H1 (cell line): ENCODE data around the gene NECAB3. TPM values are rescaled to one million over a fixed set of nuclear protein-coding genes. Genes with fewer than 3 reads are reported as not detected.

Experiments used
- CTCF ChIP-seq, 3 experiments: IDR thresholded peaks; 1 replicate in 2 of 3; 2 replicates in 1 of 3; pipeline versions ENCODE4 v1.5.1 to v1.6.1; 2011; ENCODE audit warnings: low read length in 3 of 3, mild to moderate bottlenecking in 3 of 3, inconsistent platforms in 2 of 3, low read depth in 1 of 3, moderate library complexity in 1 of 3; ENCODE audit not compliant: insufficient read depth in 1 of 3; ENCODE audit errors: control extremely low read depth in 1 of 3
- POLR2A ChIP-seq, 2 experiments: IDR thresholded peaks; 1 replicate in 1 of 2; 2 replicates in 1 of 2; pipeline ENCODE4 v1.6.1; 2011; ENCODE audit warnings: low read depth in 2 of 2, low read length in 2 of 2, mild to moderate bottlenecking in 2 of 2; ENCODE audit errors: control extremely low read depth in 1 of 2
- POLR2AphosphoS5 ChIP-seq: IDR thresholded peaks from 2 replicates; pipeline ENCODE4 v1.6.1; 2011; ENCODE audit warnings: low read depth, low read length
- TCF12 ChIP-seq: IDR thresholded peaks from 2 replicates; pipeline ENCODE4 v1.6.1; 2011; ENCODE audit warnings: low read depth, mild to moderate bottlenecking, low read length
- polyA plus RNA-seq, 7 experiments: library from polyadenylated mRNA; depleted of rRNA in 3 of 7; stranded (reverse) in 5 of 7; unstranded in 2 of 7; fragments of >200 nt in 5 of 7; fragments of 200-250 nt in 2 of 7; gene quantifications; 1 replicate in 5 of 7; 2 replicates in 1 of 7; 4 replicates in 1 of 7; pipeline versions ENCODE4 v1.2.1 to v1.2.3, GENCODE V29; 2011 to 2013; ENCODE audit warnings: missing spikeins in 2 of 7, mixed read lengths in 2 of 7
- total RNA-seq: library from RNA; stranded (reverse); fragmentation: NEBNext Ultra II Directional; extraction: Animal tissue kit (Norgen Biotek cat#: 25700); gene quantifications from 2 replicates; pipeline ENCODE4 v1.2.1, GENCODE V29; 2021

Gene NECAB3
- total and polyA plus RNA-seq, 2 of the 8 experiments (the other 6 are each of a cell fraction or from before 2014, with no cell fraction given) = 20.5 to 46.2 TPM

- TF ChIP-seq CTCF (IDR thresholded peaks at IDR 0.05; ENCODE audit: control extremely low read depth in 1 of 3, insufficient read depth in 1 of 3, low read depth in 1 of 3, low read length in 3 of 3) (peak in 1 of 3 experiments; percentile 6; a peak in 1 of 4 replicates), POLR2A (IDR thresholded peaks at IDR 0.05; ENCODE audit: control extremely low read depth in 1 of 2, low read depth in 2 of 2, low read length in 2 of 2) (peak in 1 of 2 experiments; percentile 37; a peak in 1 of 3 replicates), POLR2AphosphoS5 (peak; percentile 52; the same call in 1 of the 2 replicates), TCF12 (no peak)
- TF ChIP-seq, all 59 proteins: peak for 6
These were observed 7.7 kb downstream of the NECAB3 start, which contains the start of gene ACTL10 (continued) for GRCh38 chr20:33666293-33667244.
